GM19324 (cell line): Measurements from ENCODE around the gene PCDHGA10.
"Not testable (repeated sequence)": the region's sequence is repeated elsewhere in the genome, so short reads cannot be mapped to it uniquely, and the experiment has no call there.

Experiments
- ATAC-seq: cut with Tn5 transposase; IDR thresholded peaks from one replicate; pipeline ENCODE4 v1.9.1; 2021; ENCODE audit warnings: mild to moderate bottlenecking, moderate library complexity; ENCODE audit not compliant: unreplicated experiment, low FRiP score

The PCDHGA10 gene

DNA sequence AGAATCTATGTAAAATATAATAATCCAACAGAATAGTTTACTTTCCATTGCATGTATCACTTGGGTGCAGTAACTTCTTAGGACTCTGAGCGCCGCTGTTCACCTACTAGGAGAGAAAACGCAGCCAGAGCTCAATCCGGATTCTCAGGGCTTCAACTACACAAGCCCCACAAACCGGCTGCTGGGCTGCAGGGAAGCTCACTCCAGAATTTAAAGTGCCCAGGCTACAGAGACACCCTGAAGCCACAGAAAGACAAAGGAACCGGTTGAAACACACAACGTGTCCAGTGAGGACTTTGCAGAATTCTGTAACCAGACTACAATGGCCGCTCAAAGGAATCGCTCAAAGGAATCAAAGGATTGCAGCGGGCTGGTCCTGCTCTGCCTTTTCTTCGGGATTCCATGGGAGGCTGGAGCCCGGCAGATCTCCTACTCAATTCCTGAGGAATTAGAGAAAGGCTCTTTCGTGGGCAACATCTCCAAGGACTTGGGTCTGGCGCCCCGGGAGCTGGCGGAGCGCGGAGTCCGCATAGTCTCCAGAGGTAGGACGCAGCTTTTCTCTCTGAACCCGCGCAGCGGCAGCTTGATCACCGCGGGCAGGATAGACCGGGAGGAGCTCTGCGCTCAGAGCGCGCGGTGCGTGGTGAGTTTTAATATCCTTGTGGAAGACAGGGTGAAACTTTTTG lies at the start of gene PCDHGA10:
TSS of gene PCDHGA10 (plus strand) at position 134 of the 686 bp plus-strand sequence. CDS start at position 323, 189 bp downstream.
- peak; percentile 64 for ATAC-seq

DNA sequence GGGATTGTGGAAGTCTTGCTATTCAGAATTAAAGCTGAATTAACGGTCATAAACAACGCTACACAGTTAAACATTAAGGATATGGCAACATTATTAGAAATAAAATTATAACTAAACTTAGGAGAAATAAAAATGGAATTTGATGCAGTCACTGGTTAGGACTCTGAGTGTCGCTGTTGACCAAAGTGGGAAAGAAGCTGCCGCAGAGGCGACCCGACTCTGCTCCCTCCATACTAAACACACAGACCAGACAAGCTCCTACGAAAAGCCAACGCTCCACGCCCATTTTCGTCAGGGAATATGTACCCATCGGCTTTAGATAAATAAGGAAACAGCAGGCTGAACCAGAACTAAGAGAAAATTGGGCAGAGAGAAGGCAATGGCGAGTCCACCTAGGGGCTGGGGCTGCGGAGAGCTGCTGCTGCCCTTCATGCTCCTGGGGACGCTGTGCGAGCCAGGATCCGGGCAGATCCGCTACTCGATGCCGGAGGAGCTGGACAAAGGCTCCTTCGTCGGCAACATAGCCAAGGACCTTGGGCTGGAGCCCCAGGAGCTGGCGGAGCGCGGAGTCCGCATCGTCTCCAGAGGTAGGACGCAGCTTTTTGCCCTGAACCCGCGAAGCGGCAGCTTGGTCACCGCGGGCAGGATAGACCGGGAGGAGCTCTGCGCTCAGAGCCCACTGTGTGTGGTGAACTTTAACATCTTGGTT lies 48.7 kb upstream of the PCDHGA10 start, which contains the start of gene PCDHGA5:
TSS of gene PCDHGA5 (plus strand) at position 211 of the 709 bp plus-strand sequence. CDS start at position 380, 169 bp downstream.
- ATAC-seq: no peak

DNA sequence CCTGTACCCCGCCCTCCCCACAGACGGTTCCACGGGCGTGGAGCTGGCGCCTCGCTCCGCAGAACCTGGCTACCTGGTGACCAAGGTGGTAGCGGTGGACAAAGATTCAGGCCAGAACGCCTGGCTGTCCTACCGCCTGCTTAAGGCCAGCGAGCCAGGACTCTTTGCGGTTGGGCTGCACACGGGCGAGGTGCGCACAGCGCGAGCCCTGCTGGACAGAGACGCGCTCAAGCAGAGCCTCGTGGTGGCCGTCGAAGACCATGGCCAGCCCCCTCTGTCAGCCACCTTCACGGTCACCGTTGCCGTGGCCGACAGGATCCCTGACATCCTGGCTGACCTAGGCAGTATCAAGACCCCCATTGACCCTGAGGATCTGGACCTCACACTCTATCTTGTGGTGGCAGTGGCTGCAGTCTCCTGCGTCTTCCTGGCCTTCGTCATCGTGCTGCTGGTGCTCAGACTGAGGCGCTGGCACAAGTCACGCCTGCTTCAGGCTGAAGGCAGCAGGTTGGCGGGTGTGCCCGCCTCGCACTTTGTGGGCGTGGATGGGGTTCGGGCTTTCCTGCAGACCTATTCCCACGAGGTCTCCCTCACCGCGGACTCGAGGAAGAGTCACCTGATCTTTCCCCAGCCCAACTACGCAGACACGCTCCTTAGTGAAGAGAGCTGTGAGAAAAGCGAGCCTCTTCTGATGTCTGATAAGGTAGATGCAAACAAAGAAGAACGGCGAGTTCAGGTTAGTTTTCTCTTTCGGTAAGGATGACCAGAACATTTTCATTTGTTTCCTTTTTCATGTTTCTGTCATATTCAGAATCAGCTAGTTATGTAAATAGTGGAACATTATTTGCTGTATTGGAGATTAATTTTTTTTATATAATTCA lies 46.5 kb upstream of the PCDHGA10 start:
- no peak for ATAC-seq

DNA sequence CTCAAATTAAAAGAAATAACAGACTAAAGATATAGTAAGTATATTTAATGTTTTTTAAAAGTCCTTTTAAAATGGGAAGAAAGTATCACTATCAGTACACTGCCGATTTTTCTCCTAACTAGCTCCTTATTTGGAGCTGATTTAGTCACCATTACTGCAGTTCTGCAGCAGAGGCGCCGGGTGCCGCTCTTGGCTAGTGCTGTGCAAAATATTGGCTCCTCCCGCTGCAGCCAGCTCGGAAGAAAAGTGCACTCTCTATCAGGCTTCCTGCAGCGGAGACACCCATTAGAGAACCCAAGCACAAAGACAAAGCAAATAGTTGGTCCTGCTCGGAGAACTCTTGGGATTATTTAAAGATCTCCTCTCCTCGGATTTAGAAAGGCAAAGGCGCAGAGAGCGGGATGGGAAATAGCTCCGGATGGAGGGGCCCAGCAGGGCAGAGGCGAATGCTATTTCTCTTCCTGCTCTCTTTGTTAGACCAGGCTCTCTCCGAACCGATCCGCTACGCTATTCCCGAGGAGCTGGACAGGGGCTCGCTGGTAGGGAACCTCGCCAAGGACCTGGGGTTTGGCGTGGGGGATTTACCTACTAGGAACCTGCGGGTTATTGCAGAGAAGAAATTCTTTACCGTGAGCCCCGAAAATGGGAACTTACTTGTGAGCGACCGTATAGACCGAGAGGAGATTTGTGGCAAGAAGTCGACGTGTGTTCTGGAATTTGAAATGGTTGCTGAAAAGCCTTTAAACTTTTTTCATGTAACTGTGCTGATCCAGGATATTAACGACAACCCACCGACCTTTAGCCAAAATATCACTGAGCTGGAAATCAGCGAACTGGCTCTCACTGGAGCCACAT lies 42.6 kb upstream of the PCDHGA10 start, which contains the start of gene PCDHGB3:
TSS of gene PCDHGB3 (plus strand) at position 249 of the 855 bp plus-strand sequence. CDS start at position 402, 153 bp downstream.
- ATAC-seq: no peak

DNA sequence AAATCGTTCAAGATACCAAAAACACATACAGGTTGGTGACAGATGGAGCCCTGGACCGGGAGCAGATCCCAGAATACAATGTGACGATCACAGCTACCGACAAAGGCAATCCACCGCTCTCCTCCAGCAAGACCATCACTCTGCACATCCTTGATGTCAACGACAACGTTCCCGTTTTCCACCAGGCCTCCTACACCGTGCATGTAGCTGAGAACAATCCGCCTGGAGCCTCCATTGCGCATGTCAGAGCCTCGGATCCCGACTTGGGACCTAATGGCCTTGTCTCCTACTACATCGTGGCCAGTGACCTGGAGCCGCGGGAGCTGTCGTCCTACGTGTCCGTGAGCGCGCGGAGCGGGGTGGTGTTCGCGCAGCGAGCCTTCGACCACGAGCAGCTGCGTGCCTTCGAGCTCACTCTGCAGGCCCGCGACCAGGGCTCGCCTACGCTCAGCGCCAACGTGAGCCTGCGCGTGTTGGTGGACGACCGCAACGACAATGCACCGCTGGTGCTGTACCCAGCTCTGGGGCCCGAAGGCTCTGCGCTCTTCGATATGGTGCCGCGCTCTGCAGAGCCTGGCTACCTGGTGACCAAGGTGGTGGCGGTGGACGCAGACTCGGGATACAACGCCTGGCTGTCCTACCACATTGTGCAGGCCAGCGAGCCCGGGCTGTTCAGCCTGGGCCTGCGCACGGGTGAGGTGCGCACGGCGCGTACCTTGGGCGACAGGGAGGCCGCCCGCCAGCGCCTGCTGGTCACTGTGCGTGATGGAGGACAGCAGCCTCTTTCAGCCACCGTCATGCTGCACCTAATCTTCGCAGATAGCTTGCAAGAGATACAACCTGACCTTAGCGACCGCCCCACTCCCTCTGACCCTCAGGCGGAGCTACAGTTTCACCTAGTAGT lies 41.0 kb upstream of the PCDHGA10 start:
- ATAC-seq: no peak

DNA sequence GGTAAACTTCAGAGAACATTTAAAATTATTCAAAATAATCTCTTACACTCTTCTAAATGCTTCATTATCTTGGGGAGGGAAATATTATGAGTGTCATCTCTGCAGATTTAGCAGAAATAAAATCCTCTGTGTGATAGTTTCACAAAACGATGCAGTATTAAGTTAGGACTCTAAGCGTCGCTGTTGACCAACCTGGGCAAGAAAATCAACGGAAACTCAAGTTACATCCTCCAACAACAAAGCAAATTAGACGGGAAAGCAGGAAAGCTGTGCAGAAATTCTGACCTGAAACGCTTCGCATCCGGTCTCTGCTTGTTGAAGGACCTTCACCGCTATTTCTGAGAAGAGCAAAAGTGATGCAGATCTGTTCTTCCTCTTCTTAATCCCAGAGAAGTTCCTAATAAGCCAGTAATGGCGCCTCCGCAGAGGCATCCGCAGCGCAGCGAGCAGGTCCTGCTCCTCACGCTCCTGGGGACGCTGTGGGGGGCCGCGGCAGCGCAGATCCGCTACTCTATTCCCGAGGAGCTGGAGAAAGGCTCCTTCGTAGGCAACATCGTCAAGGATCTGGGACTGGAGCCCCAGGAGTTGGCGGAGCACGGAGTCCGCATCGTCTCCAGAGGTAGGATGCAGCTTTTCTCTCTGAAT lies 39.0 kb upstream of the PCDHGA10 start, which contains the start of gene PCDHGA6:
TSS of gene PCDHGA6 (plus strand) at position 219 of the 645 bp plus-strand sequence. CDS start at position 412, 193 bp downstream.
- no peak for ATAC-seq

DNA sequence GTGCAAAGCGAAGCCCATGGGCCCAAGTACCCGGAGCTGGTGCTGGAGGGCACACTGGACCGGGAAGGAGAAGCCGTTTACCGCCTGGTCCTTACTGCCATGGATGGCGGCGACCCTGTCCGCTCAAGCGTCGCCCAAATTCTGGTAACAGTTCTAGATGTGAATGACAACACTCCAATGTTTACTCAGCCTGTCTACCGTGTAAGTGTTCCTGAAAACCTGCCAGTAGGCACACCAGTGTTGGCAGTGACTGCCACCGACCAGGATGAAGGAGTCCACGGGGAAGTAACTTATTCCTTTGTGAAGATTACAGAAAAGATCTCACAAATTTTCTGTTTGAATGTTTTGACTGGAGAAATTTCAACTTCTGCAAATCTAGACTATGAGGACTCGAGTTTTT lies 38.2 kb upstream of the PCDHGA10 start:
- ATAC-seq: no peak

DNA sequence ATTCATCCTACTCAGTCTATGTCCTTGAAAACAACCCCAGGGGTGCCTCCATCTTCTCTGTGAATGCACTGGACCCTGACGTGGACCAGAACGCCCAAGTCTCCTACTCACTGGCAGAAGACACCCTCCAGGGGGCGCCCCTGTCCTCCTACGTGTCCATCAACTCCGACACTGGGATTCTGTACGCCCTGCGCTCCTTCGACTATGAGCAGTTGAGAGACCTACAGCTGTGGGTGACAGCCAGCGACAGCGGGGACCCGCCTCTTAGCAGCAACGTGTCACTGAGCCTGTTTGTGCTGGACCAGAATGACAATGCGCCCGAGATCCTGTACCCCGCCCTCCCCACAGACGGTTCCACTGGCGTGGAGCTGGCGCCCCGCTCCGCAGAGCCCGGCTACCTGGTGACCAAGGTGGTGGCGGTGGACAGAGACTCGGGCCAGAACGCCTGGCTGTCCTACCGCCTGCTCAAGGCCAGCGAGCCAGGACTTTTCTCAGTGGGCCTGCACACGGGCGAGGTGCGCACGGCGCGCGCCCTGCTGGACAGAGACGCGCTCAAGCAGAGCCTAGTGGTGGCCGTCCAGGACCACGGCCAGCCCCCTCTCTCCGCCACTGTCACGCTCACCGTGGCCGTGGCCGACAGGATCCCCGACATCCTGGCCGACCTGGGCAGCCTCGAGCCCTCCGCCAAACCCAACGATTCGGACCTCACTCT lies 37.2 kb upstream of the PCDHGA10 start:
- not testable (repeated sequence) for ATAC-seq

DNA sequence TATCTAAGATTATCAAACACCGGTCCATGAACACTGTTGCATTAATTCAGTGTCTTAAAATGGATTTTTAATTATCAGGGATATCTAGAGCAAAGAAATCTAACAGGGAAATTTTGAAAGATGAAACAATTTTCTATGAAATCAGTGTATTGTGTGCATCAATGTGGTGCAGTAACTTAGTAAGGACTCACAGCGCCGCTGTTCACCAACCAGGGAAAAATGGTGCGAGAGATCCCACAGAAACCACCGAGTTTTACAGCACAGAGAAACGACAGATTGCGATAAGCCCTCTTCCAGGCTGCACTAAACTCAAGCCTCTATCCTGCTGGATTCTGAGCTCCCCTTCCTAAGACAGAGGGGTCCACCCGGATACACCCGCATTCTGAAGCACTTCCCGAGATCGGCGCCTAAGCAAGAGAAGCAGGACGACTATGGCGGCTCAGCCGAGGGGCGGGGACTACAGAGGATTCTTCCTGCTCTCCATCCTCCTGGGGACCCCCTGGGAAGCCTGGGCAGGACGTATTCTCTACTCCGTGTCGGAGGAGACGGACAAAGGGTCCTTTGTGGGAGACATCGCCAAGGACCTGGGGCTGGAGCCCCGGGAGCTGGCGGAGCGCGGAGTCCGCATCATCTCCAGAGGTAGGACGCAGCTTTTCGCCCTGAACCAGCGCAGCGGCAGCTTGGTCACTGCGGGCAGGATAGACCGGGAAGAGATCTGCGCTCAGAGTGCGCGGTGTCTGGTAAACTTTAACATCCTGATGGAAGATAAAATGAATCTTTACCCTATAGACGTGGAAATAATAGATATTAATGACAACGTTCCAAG lies 30.1 kb upstream of the PCDHGA10 start, which contains the start of gene PCDHGA7:
TSS of gene PCDHGA7 (plus strand) at position 274 of the 826 bp plus-strand sequence. CDS start at position 432, 158 bp downstream.
- no peak for ATAC-seq

DNA sequence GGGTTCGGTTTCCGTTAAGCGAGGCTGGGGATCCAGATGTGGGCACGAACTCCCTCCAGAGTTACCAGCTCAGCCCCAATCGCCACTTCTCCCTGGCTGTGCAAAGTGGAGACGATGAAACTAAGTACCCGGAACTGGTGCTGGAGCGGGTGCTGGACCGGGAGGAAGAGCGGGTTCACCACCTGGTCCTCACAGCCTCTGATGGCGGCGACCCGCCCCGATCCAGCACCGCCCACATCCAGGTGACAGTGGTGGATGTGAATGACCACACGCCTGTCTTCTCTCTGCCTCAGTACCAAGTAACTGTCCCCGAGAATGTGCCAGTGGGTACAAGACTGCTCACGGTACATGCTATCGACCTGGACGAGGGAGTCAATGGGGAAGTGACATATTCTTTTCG lies 29.4 kb upstream of the PCDHGA10 start:
- ATAC-seq: no peak

DNA sequence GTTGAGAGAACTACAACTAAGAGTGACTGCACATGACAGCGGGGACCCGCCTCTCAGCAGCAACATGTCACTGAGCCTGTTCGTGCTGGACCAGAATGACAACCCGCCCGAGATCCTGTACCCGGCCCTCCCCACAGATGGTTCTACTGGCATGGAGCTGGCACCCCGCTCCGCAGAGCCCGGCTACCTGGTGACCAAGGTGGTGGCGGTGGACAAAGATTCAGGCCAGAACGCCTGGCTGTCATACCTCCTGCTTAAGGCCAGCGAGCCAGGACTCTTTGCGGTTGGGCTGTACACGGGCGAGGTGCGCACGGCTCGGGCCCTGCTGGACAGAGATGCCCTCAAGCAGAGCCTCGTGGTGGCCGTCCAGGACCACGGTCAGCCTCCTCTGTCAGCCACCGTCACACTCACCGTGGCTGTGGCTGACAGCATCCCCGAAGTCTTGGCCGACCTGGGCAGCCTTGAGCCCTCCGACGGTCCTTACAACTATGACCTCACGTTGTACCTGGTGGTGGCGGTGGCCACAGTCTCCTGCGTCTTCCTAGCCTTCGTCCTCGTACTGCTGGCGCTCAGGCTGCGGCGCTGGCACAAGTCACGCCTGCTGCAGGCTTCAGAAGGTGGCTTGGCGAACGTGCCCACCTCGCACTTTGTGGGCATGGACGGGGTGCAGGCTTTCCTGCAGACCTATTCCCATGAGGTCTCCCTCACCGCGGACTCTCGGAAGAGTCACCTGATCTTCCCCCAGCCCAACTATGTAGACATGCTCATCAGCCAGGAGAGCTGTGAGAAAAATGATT lies 28.1 kb upstream of the PCDHGA10 start:
- no peak for ATAC-seq

DNA sequence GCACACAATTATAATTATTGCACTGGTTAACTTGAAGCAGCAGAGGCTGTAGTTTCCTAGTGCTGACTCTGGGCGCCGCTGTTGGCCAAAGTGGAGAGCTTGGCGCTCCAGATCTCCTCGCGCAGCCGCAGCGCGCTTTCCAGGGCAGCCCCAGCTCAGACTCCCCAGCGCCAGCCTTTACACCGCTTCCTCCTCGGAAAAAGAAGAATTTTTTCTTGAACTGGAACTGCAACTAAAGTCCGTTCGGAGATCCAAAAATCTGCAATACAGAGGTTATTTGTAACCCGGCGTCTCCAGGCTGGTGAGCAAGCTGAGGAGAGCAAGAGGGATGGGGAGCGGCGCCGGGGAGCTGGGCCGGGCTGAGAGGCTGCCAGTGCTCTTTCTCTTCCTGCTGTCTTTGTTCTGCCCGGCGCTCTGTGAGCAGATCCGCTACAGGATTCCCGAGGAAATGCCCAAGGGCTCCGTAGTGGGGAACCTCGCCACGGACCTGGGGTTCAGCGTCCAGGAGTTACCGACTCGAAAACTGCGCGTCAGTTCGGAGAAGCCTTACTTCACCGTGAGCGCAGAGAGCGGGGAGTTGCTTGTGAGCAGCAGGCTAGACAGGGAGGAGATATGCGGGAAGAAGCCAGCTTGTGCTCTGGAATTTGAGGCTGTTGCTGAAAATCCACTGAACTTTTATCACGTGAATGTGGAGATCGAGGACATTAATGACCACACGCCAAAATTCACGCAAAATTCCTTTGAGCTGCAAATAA lies 25.1 kb upstream of the PCDHGA10 start, which contains the start of gene PCDHGB4:
TSS of gene PCDHGB4 (plus strand) at position 142 of the 755 bp plus-strand sequence. CDS start at position 329, 187 bp downstream.
- ATAC-seq: not testable (repeated sequence)

DNA sequence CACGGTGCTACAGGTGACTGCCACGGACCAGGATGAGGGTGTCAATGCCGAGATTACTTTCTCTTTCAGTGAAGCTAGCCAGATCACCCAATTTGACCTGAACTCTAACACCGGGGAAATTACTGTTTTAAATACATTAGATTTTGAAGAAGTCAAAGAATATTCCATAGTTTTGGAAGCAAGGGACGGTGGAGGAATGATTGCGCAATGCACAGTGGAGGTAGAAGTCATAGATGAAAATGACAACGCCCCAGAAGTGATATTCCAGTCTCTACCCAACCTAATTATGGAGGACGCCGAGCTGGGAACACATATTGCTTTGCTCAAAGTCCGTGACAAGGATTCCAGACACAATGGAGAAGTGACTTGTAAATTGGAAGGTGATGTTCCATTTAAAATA lies 24.1 kb upstream of the PCDHGA10 start:
- no peak for ATAC-seq

DNA sequence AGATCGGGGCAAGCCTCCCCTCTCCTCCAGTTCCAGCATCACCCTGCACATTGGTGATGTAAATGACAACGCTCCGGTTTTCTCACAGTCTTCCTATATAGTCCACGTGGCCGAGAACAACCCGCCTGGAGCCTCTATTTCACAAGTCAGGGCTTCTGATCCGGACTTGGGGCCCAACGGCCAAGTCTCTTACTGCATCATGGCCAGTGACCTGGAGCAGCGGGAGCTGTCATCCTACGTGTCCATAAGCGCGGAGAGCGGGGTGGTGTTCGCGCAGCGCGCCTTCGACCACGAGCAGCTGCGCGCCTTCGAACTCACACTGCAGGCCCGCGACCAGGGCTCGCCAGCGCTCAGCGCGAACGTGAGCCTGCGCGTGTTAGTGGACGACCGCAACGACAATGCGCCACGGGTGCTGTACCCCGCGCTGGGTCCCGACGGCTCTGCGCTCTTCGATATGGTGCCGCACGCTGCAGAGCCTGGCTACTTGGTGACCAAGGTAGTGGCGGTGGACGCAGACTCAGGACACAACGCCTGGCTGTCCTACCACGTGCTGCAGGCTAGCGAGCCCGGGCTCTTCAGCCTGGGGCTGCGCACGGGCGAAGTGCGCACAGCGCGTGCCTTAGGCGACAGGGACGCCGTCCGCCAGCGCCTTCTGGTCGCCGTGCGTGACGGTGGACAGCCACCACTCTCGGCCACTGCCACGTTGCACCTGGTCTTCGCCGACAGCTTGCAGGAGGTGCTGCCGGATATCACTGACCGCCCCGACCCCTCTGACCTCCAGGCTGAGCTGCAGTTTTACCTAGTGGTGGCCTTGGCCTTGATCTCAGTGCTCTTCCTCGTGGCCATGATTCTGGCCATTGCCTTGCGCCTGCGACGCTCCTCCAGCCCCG lies 23.4 kb upstream of the PCDHGA10 start:
- ATAC-seq: no peak
